ENCODE data around the gene UMODL1.

The UMODL1 gene

DNA sequence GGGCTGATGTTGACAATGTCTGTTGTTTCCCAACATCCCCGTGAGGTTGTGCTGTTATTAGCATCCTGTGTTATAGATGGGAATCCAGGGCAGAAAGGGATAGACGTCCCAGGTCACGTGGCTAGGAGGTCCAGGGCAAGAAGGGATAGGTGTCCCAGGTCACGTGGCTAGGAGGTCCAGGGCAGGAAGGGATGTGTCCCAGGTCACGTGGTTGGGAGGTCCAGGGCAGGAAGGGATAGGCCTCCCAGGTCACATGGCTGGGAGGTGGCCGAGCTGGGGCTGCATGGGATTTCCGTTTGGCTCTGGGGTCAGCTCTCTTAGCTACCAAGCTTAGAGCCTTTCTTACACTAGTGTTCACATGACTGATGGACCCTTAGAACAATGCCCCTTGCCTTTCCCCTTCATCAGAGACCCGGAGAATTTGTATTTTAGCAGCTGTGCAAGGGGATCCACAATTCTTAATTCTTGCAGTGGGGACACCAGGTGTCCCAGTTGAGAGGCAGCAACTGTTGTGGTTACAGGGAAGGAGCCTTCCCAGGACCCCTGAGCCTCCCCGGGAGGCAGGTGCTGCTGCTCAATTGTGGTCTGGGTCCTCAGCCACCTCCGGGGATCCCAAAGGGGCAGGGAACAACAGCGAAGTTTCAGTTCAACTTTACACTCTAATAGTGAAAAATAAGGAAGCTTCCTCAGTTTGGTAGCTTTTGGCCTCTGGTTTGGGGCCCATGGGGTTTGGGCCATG lies 69.2 kb downstream of the UMODL1 start:
- Histone ChIP-seq H3K27ac (no peak overlapping the region), H3K36me3 (replicated peaks) (no peaks in the 10 kb centered on the region), H3K27me3 (replicated peaks) (peaks cover 9% of the 10 kb centered on the region), H3K4me3 (ENCODE audit: low read depth, low read length) (no peak overlapping the region)
- no peak for DNase-seq
- in situ Hi-C loops (cut with HindIII; ENCODE audit: low pct_ligation_motif_present, low sequenced_read_pairs), result no loop called here
- TF ChIP-seq, protein P1, sequence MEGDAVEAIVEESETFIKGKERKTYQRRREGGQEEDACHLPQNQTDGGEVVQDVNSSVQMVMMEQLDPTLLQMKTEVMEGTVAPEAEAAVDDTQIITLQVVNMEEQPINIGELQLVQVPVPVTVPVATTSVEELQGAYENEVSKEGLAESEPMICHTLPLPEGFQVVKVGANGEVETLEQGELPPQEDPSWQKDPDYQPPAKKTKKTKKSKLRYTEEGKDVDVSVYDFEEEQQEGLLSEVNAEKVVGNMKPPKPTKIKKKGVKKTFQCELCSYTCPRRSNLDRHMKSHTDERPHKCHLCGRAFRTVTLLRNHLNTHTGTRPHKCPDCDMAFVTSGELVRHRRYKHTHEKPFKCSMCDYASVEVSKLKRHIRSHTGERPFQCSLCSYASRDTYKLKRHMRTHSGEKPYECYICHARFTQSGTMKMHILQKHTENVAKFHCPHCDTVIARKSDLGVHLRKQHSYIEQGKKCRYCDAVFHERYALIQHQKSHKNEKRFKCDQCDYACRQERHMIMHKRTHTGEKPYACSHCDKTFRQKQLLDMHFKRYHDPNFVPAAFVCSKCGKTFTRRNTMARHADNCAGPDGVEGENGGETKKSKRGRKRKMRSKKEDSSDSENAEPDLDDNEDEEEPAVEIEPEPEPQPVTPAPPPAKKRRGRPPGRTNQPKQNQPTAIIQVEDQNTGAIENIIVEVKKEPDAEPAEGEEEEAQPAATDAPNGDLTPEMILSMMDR (IDR thresholded peaks at IDR 0.05; ENCODE audit: low read depth, low read length, missing control alignments), result no peak

- Histone ChIP-seq H3K36me3 (replicated peaks) (no peaks in the 10 kb centered on the region), H3K27me3 (replicated peaks) (peaks cover 9% of the 10 kb centered on the region), H3K27ac (no peak overlapping the region), H3K4me3 (ENCODE audit: low read depth, low read length) (no peak overlapping the region)
- in situ Hi-C loops (cut with HindIII; ENCODE audit: low pct_ligation_motif_present, low sequenced_read_pairs), result no loop called here
- DNase-seq, result no peak
- TF ChIP-seq, protein P1 (IDR thresholded peaks at IDR 0.05; ENCODE audit: low read depth, low read length, missing control alignments), result no peak
Observed at GRCh38 chr21:42141643-42142042, 70.5 kb downstream of the UMODL1 start.

DNA sequence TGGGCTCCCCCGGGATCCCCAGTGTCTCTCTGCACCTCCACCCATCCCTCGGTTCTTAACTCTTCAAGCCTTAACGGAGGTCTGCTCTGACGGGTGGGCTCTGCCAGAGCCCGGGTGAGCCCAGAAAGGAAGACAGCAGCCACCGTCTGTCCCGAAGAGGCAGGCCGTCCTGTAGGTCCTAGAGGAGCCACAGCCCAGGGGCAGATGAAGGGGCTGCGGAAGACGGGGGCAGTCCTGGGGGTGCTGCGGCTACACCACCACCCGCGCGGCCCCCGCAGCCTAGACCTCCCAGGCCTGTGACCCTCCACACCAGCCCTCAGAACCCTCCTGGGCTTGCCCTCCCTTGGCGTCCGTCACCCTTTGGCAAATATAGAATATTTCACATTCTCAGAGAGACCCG lies 71.0 kb downstream of the UMODL1 start:
- in situ Hi-C loops (cut with HindIII; ENCODE audit: low pct_ligation_motif_present, low sequenced_read_pairs), result no loop called here
- TF ChIP-seq, protein P1 (IDR thresholded peaks at IDR 0.05; ENCODE audit: low read depth, low read length, missing control alignments), result no peak

GRCh38 chr21:42142627-42143026 lies 71.5 kb downstream of the UMODL1 start:
- TF ChIP-seq, protein P1 (IDR thresholded peaks at IDR 0.05; ENCODE audit: low read depth, low read length, missing control alignments), result no peak
- Histone ChIP-seq H3K27ac (no peak overlapping the region), H3K36me3 (replicated peaks) (no peaks in the 10 kb centered on the region), H3K27me3 (replicated peaks) (peaks cover 9% of the 10 kb centered on the region), H3K4me3 (ENCODE audit: low read depth, low read length) (no peak overlapping the region)
- in situ Hi-C loops (cut with HindIII; ENCODE audit: low pct_ligation_motif_present, low sequenced_read_pairs), result no loop called here
- no peak for DNase-seq

More for the DNA sequence above, 71.0 kb downstream of the UMODL1 start:
- peaks cover 9% of the 10 kb centered on the region for H3K27me3 ChIP-seq (replicated peaks)
- no peaks in the 10 kb centered on the region for H3K36me3 ChIP-seq (replicated peaks)
- DNase-seq, result no peak
- no peak overlapping the region for H3K27ac ChIP-seq
- no peak overlapping the region for H3K4me3 ChIP-seq (ENCODE audit: low read depth, low read length)

DNA sequence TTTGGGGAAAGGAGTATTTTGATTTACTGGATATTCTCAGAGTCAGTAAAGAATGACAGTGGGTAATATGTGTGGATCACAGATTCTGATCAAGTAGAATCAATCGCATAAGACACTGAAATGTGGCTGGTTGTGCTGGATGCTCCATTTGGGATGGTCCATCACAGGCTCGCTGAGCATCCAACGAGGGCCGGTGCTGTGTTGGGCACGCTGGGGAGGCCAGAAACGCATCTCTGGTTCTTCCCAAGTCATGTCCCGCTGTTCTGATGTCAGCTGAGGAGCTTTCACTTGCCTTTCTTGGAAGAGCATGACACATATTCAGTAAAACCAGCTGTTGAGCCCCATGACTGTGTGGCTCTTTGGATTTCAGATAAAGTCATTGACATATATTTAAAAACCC lies 72.0 kb downstream of the UMODL1 start:
- no peak for DNase-seq
- H3K36me3 ChIP-seq (replicated peaks), result no peaks in the 10 kb centered on the region
- no peak overlapping the region for H3K27ac ChIP-seq
- peaks cover 9% of the 10 kb centered on the region for H3K27me3 ChIP-seq (replicated peaks)
- TF ChIP-seq, protein P1 (IDR thresholded peaks at IDR 0.05; ENCODE audit: low read depth, low read length, missing control alignments), result no peak
- in situ Hi-C loops (cut with HindIII; ENCODE audit: low pct_ligation_motif_present, low sequenced_read_pairs), result no loop called here
- no peak overlapping the region for H3K4me3 ChIP-seq (ENCODE audit: low read depth, low read length)

GRCh38 chr21:42144221-42144620 lies 73.1 kb downstream of the UMODL1 start:
- in situ Hi-C loops (cut with HindIII; ENCODE audit: low pct_ligation_motif_present, low sequenced_read_pairs), result no loop called here
- no peak for DNase-seq
- TF ChIP-seq, protein P1 (IDR thresholded peaks at IDR 0.05; ENCODE audit: low read depth, low read length, missing control alignments), result no peak
- Histone ChIP-seq H3K4me3 (ENCODE audit: low read depth, low read length) (no peak overlapping the region), H3K27ac (no peak overlapping the region), H3K27me3 (replicated peaks) (peaks cover 9% of the 10 kb centered on the region), H3K36me3 (replicated peaks) (no peaks in the 10 kb centered on the region)
